Measurements from ENCODE around the gene PSMD12.

- TF ChIP-seq CTCF (conservative IDR thresholded peaks at IDR 0.05 in 1 of 2, IDR thresholded peaks at IDR 0.05 in 1 of 2; ENCODE audit: low read depth in 1 of 2, low read length in 2 of 2) (no peak), EZH2 (IDR thresholded peaks at IDR 0.05; ENCODE audit: low read length, missing control alignments) (no peak)
Observed at GRCh38 chr17:67400193-67400592, 33.8 kb upstream of the PSMD12 start.

All from fibroblast of lung (primary cell).